Astrocyte (in vitro differentiated cells and primary cell): Measurements from ENCODE around the gene LMLN.

Experiments
- EZH2 ChIP-seq: IDR thresholded peaks from 2 replicates; pipeline ENCODE4 v1.6.1; 2012; ENCODE audit warnings: mild to moderate bottlenecking, low read length, inconsistent platforms; ENCODE audit not compliant: insufficient read depth
- TF ChIP-seq, protein P1 (sequence below): IDR thresholded peaks from 2 replicates; pipeline ENCODE4 v1.5.1; 2011; ENCODE audit warnings: low read depth, mild to moderate bottlenecking, inconsistent platforms, low read length, moderate library complexity; ENCODE audit not compliant: insufficient read depth

DNA sequence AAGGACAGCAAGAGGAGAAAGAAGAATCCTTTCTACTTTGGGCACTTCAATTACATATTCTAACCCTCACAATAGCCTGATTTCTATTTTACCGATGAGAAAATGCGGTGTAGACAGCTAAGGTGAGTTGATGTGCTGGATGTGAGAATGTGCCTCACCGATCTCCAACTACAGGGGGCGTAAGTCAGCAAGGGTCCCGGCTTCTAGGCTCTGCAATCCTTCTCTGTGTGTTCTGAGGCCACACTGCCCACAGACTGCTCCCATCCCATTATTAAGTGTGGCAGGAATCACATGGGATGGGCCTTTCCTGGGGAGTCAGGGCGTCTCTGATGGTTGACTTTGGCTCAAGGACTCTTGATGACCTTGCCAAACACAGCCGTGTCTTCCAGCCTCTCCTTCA is 33.6 kb upstream of the LMLN start:
- TF ChIP-seq, protein P1, sequence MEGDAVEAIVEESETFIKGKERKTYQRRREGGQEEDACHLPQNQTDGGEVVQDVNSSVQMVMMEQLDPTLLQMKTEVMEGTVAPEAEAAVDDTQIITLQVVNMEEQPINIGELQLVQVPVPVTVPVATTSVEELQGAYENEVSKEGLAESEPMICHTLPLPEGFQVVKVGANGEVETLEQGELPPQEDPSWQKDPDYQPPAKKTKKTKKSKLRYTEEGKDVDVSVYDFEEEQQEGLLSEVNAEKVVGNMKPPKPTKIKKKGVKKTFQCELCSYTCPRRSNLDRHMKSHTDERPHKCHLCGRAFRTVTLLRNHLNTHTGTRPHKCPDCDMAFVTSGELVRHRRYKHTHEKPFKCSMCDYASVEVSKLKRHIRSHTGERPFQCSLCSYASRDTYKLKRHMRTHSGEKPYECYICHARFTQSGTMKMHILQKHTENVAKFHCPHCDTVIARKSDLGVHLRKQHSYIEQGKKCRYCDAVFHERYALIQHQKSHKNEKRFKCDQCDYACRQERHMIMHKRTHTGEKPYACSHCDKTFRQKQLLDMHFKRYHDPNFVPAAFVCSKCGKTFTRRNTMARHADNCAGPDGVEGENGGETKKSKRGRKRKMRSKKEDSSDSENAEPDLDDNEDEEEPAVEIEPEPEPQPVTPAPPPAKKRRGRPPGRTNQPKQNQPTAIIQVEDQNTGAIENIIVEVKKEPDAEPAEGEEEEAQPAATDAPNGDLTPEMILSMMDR, result no peak
- no peak for TF ChIP-seq EZH2
